ENCODE data around the gene CNTN4. TPM values are rescaled to one million over a fixed set of nuclear protein-coding genes. Genes with fewer than 3 reads are reported as not detected.

CNTN4 gene
- total RNA-seq, 1 donor from 2014 or later: not detected

- Histone ChIP-seq H3K4me2 (ENCODE audit: low read length) (no peak overlapping the region), H4K20me1 (ENCODE audit: insufficient read depth, low read length) (no peaks in the 10 kb centered on the region), H3K79me2 (ENCODE audit: insufficient read depth, low read length) (no peaks in the 10 kb centered on the region), H3K9me3 (ENCODE audit: insufficient read depth, low read depth, low read length) (no peaks in the 10 kb centered on the region), H3K4me1 (ENCODE audit: insufficient read depth, low read length) (no peaks in the 10 kb centered on the region), H3K4me3 (ENCODE audit: insufficient read depth, low read depth, low read length) (no peak overlapping the region), H3K9ac (ENCODE audit: low read length) (no peak overlapping the region), H3K36me3 (ENCODE audit: insufficient read depth, low read length) (no peaks in the 10 kb centered on the region), H3K27ac (ENCODE audit: low read depth, low read length) (no peak overlapping the region), H3K27me3 (ENCODE audit: insufficient read depth, low read length) (no peaks in the 10 kb centered on the region), H2AFZ (ENCODE audit: low read depth, low read length) (no peak overlapping the region)
- no peaks in the 10 kb centered on the region for H3K9me3 Mint-ChIP-seq (ENCODE audit: unreplicated experiment)
- no peaks in the 10 kb centered on the region for H3K27me3 Mint-ChIP-seq (ENCODE audit: low read depth, unreplicated experiment)
- no peaks in the 10 kb centered on the region for H3K36me3 Mint-ChIP-seq (ENCODE audit: low read depth, unreplicated experiment)
- TF ChIP-seq EZH2 (IDR thresholded peaks at IDR 0.05; ENCODE audit: insufficient read depth, low read length): no peak
- no peak for TF ChIP-seq CTCF (IDR thresholded peaks at IDR 0.05; ENCODE audit: insufficient read depth, low read depth, low read length)
- no peak overlapping the region for H3K27ac Mint-ChIP-seq (ENCODE audit: unreplicated experiment)
- FAIRE-seq (no peak), DNase-seq (ENCODE audit: low read depth) (no peak)
- H3K4me1 Mint-ChIP-seq (ENCODE audit: low read depth, unreplicated experiment): no peaks in the 10 kb centered on the region
- H3K4me3 Mint-ChIP-seq (ENCODE audit: unreplicated experiment): no peak overlapping the region
These were observed 480.5 kb downstream of the CNTN4 start for GRCh38 chr3:2579206-2579605.

GRCh38 chr3:2583046-2583445 is 484.4 kb downstream of the CNTN4 start:
- H3K27ac ChIP-seq (ENCODE audit: low read depth, low read length): no peak overlapping the region
- H2AFZ ChIP-seq (ENCODE audit: low read depth, low read length): no peak overlapping the region
- H3K4me2 ChIP-seq (ENCODE audit: low read length): no peak overlapping the region
- TF ChIP-seq EZH2 (IDR thresholded peaks at IDR 0.05; ENCODE audit: insufficient read depth, low read length) (no peak), CTCF (IDR thresholded peaks at IDR 0.05; ENCODE audit: insufficient read depth, low read depth, low read length) (no peak)
- H3K4me3 Mint-ChIP-seq (ENCODE audit: unreplicated experiment): no peak overlapping the region
- H3K4me3 ChIP-seq (ENCODE audit: insufficient read depth, low read depth, low read length): no peak overlapping the region
- H4K20me1 ChIP-seq (ENCODE audit: insufficient read depth, low read length): no peaks in the 10 kb centered on the region
- H3K36me3 Mint-ChIP-seq (ENCODE audit: low read depth, unreplicated experiment): no peaks in the 10 kb centered on the region
- H3K79me2 ChIP-seq (ENCODE audit: insufficient read depth, low read length): no peaks in the 10 kb centered on the region
- FAIRE-seq (no peak), DNase-seq (ENCODE audit: low read depth) (no peak)
- peaks cover 4% of the 10 kb centered on the region for H3K9me3 Mint-ChIP-seq (ENCODE audit: unreplicated experiment)
- H3K9ac ChIP-seq (ENCODE audit: low read length): no peak overlapping the region
- no peaks in the 10 kb centered on the region for H3K9me3 ChIP-seq (ENCODE audit: insufficient read depth, low read depth, low read length)
- H3K4me1 ChIP-seq (ENCODE audit: insufficient read depth, low read length): no peaks in the 10 kb centered on the region
- H3K27me3 ChIP-seq (ENCODE audit: insufficient read depth, low read length): no peaks in the 10 kb centered on the region
- no peaks in the 10 kb centered on the region for H3K36me3 ChIP-seq (ENCODE audit: insufficient read depth, low read length)
- H3K27me3 Mint-ChIP-seq (ENCODE audit: low read depth, unreplicated experiment): no peaks in the 10 kb centered on the region
- H3K4me1 Mint-ChIP-seq (ENCODE audit: low read depth, unreplicated experiment): no peaks in the 10 kb centered on the region
- no peak overlapping the region for H3K27ac Mint-ChIP-seq (ENCODE audit: unreplicated experiment)

GRCh38 chr3:2589336-2589969 is 490.8 kb downstream of the CNTN4 start:
- DNase-seq (ENCODE audit: low read depth): no peak
- Histone ChIP-seq H3K4me3 (ENCODE audit: insufficient read depth, low read depth, low read length) (no peak overlapping the region), H3K27me3 (ENCODE audit: insufficient read depth, low read length) (no peaks in the 10 kb centered on the region), H4K20me1 (ENCODE audit: insufficient read depth, low read length) (no peaks in the 10 kb centered on the region), H3K9me3 (ENCODE audit: insufficient read depth, low read depth, low read length) (no peaks in the 10 kb centered on the region), H3K4me1 (ENCODE audit: insufficient read depth, low read length) (no peaks in the 10 kb centered on the region), H3K36me3 (ENCODE audit: insufficient read depth, low read length) (no peaks in the 10 kb centered on the region), H3K79me2 (ENCODE audit: insufficient read depth, low read length) (no peaks in the 10 kb centered on the region), H2AFZ (ENCODE audit: low read depth, low read length) (no peak overlapping the region), H3K9ac (ENCODE audit: low read length) (no peak overlapping the region), H3K4me2 (ENCODE audit: low read length) (no peak overlapping the region), H3K27ac (ENCODE audit: low read depth, low read length) (no peak overlapping the region)
- FAIRE-seq: no peak
- TF ChIP-seq CTCF (IDR thresholded peaks at IDR 0.05; ENCODE audit: insufficient read depth, low read depth, low read length): no peak
- TF ChIP-seq EZH2 (IDR thresholded peaks at IDR 0.05; ENCODE audit: insufficient read depth, low read length): no peak
- H3K4me1 Mint-ChIP-seq (ENCODE audit: low read depth, unreplicated experiment): no peaks in the 10 kb centered on the region
- H3K36me3 Mint-ChIP-seq (ENCODE audit: low read depth, unreplicated experiment): no peaks in the 10 kb centered on the region
- H3K27ac Mint-ChIP-seq (ENCODE audit: unreplicated experiment): no peak overlapping the region
- H3K4me3 Mint-ChIP-seq (ENCODE audit: unreplicated experiment): no peak overlapping the region
- H3K9me3 Mint-ChIP-seq (ENCODE audit: unreplicated experiment): peaks cover 6% of the 10 kb centered on the region
- H3K27me3 Mint-ChIP-seq (ENCODE audit: low read depth, unreplicated experiment): no peaks in the 10 kb centered on the region
